ENCODE data around the gene SPATA21.
A peak's percentile ranks its signal among the peaks of the same experiment; 100 is the strongest.

The SPATA21 gene

DNA sequence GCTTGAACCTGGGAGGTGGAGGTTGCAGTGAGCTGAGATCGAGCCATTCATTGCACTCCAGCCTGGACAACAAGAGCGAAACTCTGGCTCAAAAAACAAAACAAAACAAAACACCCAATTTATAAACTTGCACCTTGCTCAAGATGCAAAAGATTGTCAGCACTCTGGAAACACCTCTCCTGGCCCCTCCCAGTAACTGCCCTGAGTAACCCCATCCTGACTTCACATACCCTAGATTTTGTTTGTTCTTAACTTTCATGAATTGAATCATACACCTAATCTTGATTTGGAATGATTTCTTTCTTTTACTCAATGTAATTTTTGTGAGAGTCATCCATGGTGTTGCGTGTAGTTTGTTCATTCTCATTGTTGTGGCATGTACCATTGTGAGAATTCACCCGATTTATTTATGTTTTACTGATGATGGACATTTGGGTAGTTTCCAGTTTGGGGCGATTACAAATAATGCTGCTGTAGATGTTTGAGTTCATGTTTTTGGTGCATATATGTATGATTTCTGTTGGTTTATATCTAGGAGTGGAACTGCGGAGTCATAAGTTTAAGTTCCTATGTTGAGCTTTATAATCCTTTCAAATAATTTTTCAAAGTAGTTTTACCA, 13.7 kb upstream of the SPATA21 start:
- DNase-seq = no peak

DNA sequence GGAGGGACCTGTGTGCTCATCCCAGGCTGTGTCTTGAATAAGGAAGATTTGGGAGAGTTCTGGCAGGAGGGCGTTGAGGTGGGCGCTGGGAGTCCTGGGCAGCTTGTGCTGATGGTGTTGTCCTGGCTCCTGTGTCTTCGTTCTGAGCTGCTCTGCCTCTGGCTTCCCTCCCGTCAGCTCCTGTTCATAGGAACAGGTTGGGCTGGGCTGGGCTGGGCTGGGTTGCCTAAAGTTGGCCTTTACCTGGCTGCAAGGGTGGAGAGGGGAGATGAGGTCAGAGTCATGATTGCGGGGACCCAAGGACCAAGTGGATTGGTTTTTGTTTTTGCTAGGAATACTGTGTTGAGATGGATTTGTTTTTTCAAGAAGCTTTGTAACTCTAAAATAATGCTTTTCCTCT, 12.4 kb upstream of the SPATA21 start:
- DNase-seq = no peak

DNA sequence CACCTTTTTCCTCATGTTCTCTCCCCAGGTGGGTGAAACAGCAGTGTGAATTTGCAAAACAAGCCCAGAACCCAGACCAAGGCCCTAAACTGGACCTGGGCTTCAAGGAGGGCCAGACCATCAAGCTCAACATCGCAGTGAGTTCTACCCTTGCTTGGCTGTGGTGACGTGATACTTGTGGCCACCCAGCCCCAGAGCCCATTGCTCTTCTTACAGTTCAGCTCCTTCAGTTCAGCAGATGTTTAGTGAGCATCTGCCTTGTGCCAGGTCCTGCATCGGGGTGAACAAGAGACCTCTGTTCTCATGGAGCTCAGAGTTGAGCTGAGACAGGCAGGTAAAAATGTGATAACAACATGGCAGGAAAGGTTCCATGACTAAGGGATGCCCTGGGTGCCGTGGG, 11.8 kb upstream of the SPATA21 start:
- DNase-seq = no peak

DNA sequence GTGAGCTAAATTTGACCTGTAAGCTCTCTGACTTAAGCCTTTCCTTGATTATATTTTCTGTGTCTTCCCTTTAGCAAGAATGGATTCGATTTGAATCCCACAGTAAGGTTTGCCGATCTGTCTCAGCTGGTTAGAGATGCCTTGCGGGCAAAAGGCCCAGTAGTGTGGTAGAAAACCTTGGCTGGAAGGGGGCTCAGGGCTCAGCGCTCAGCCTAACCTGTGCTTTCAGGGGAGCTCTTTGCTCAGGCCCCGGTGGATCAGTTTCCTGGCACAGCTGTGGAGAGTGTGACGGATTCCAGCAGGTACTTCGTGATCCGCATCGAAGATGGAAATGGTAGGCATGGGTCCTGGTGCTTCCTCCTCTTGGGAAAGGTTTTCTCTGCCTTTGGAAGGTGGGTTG, 10.4 kb upstream of the SPATA21 start:
- no peak for DNase-seq

DNA sequence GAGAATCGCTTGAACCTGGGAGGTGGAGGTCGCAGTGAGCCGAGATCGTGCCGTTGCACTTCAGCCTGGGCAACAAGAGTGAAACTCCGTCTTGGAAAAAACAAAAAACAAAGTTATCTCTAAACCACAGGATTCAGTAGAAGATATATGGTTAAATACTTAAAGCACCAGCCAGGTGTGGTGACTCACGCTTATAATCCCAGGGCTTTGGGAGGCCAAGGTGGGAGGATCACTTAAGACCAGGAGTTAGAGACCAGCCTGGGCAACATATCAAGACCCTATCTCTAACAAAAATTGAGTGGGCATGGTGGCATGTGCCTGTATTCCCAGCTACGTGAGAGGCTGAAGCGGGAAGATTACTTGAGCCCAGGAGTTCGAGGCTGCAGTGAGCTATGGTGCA, 8.9 kb upstream of the SPATA21 start:
- no peak for DNase-seq

DNA sequence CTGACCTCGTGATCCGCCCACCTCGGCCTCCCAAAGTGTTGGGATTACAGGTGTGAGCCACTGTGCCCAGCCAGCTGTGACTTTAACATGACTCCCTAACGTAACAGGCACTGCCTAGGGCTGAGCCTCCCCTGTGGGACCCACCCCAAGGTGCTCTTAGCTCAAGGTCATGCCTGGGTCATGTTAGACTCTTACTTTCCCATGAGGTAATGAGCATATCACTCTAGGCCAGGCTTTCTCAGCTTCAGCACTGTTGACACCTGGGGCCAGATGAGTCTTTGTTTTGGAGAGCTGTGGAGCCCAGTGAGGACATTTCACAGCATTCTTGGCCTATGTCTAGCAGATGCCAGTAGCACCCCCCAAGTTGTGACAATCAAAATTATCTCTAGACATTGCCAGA, 7.8 kb upstream of the SPATA21 start:
- DNase-seq = no peak

DNA sequence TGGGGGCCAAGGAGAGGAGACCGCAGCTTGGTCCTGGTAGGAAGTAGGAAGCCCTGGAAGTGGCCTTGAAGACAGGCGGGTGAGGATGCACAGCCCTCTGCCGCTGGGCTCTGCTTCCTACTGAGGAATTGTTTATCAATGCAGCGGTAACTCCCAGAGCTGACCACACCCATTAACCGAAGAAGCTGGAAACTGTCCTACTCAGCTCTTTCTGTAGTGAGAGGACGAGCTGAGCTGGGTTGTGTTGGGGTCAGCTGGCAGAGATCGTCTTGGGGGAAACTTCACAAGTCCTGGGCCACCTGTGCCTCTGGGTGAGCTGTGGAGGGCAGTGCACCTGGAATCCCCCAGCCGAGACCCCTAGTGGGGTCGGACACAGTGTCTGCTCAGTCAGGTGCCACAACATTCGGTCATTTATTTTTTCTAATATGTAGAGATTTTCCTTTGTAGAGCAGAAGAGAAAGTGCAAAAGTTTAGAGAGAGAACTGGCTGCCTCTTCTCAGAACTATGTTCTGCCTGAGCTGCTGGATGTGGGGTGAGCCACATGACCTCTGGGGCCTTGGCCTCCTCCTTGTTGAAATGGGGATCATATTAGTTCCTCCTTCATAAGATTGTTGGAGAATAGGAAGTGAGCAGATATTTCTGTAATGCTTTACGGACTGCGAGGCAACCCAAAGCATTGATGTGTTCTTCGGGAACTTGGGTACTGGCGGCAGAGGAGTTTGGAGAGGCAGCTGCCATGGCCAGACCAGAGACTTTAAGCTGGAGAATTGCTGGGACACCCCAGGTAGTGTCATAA, 6.9 kb upstream of the SPATA21 start:
- no peak for DNase-seq

DNA sequence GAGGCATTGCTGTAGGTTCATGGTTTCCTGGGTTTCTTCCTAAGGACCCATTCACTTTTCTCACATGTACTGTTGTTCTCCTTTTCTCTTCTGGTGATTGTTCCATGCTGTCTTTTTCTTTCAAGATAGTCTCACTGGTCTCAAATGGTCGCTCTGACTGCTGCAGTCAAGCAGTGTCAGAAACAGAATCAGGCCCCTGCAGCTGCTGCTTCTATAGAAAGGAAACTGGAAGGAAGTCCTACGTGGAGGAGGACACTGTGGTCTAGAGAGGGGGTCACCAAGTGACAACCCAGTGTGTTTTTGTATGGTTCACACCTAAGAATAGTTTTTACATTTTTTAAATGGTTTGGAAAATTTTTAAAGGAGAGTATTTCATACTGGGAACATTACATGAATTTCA, 5.7 kb upstream of the SPATA21 start:
- DNase-seq = no peak

DNA sequence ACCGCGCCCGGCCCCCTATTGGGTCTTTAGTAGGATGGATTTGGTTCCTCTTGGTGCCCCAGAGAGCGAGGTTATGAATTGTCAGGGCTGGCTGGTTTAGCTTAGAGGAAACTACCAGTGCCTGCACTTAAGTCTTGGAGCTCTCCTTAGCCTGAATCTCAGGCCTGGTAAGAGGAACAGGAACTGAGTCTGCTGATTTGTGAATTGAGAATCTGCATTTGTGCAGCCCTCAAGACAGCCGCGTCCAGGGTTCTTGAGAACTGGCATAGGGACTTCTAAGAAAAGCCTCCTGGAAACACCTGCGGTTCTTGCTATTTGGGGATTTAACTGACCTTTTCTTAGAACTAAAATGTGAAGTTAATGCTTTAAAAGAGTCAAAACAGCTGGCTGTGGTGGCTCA, 5.0 kb upstream of the SPATA21 start:
- DNase-seq = no peak

DNA sequence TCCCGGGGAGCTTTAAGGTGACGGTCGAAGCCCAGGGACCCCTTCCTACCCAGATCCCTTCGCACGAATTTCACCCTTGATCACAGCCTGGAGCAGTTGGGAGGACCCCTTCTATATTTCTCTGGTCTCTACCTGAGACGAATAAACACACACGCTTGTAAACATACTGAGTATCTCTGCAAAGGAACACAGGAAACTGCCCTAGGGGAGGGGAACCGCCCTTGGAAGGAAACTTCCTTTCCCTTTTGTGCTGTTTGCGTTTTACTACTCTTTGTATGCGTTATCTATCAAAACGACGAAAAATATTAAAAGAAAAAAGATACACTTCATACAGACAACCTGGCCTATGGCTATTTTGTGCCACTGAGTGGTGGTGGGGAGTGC, 4.0 kb upstream of the SPATA21 start:
- no peak for DNase-seq

DNA sequence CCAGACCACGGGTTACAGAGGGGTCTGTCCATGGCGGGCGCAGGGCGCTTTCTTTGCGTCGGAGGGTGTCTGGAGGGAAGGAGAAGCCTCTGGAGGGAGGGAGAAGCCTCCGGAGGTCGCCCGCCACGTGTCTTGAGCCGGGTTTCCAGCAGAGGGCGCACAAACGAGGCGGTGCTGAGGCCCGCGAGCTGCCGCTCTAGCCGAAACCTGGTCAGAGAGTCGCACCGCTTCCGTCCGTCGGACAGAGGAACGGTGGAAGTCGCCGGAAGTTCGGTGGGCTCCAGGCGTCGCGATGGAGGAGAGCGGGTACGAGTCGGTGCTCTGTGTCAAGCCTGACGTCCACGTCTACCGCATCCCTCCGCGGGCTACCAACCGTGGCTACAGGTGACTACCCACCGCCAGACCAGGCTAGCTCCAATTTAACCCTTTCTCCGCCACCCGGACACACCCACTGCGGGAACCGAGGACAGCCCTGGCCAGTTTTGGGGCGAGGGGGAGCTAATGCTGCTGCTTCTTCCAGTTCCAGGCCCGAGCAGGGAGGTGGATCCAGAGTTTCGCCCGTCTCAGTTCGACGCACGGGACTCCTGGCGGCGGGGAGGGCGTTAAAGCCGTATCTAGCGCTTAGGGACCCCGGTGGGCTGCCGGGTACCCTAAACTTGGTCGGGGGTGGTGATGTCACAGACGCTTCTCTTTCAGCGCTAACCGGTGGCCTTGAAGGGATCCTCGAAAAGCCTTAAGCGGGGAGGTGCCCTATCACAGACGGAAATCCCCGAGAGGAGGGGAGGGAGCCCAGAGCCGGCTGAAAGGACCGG, 3.5 kb upstream of the SPATA21 start, which contains the start of gene NECAP2:
TSS of gene NECAP2 (plus strand) at position 255 of the 812 bp plus-strand sequence. CDS start at position 293, 38 bp downstream.
- peak; percentile 71 for DNase-seq

DNA sequence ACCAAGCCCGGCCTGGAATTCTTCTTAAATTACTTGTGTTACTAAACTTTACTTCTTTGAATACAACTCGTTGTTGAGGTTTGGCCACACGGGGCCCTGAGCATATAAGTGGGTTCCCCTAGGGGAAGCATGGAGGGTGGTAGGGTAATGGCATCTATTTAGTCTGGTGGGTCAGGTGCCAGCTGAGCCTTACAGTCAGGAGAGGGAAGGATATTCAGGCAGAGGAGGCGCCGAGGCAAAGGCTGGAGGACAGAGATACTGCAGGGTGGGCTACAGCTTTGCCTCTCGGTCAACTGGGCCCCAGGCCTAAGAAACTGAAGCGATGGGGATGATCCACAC, 2.9 kb upstream of the SPATA21 start:
- no peak for DNase-seq

DNA sequence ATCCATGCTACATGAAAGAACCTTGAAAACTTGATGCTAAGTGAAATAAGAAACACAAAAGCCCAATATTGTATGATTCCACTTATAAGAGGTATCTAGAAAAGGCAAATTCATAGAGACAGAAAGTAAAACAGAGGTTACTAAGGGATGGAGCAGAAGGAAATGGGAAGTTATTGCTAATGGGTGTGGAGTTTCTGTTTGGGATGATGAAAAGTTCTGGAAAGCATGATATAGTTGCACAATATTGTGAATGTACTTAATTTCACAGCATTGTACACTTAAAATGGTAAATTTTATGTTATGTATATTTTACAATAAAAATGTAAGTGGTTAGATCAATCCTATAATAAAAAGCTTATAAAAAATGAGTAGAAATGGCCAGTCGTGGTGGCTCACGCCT, 1.7 kb upstream of the SPATA21 start:
- DNase-seq = no peak

DNA sequence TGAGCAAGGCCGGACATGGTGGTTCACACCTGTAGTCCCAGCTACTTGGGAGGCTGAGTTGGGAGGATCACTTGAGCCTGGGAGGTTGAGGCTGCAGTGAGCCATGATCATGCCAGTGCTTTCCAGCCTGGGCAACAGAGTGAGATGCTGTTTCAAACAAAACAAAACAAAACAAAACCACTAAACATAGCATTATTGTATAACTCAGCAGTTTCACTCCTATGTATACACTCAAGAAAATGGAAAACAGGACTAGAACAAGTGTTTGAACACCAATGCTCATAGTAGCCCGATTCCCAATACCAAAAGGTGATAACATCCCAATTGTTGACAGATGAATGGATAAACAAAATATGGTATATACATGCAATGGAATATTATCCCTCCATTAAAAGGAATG, 1.3 kb upstream of the SPATA21 start:
- no peak for DNase-seq

DNA sequence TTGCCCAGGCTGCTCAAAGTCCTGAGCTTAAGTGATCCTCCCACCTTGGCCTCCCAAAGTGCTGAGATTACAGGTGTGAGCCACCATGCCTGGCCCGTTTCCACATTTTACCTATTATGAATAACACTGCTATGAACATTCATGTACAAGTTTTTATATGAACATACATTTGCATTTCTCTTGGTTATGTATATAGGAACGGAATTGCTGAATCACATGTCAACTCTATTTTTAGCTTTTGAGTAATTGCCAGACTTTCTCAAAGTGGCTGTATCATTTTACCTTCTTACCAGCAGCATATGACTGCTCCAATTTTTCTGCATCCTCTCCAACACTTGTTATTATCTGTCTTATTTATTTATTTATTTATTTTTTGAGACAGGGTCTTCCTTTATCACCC, 2.7 kb downstream of the SPATA21 start:
- no peak for DNase-seq

DNA sequence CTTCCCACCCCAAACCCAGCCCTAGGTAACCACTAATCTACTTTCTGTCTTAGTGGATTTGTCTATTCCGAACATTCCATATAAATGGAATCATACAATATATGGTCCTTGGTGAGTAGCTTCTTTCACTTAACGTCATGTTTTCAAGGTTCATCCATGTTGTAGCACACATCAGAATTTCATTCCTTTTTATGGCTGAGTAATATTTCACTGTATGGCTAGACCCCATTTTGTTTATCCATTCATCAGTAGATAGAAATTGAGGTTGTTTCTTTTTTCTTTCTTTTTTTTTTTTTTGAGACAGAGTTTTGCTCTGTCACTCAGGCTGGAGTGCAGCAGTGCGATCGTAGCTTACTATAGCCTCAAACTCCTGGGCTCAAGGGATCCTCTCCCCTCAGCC, 3.2 kb downstream of the SPATA21 start:
- no peak for DNase-seq

DNA sequence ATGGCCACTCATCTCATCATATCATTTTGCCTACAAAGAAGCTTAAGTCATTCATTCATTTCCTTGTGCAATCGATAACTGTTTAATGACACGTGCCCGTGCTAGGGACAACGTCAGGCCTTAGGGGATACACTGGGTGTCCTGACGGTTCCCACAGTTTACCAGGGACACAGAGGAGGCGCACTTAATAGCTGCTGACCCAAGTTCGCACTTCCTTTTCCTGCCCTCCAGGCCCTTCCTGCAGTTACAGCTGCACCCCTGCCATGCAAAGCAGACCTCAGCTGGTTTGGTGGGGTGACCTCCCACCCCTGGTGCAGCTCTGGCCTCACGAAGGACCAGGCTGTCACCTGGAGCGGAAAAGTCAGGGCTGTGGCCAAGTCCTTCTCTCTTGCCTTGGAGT, 4.2 kb downstream of the SPATA21 start:
- DNase-seq = no peak

DNA sequence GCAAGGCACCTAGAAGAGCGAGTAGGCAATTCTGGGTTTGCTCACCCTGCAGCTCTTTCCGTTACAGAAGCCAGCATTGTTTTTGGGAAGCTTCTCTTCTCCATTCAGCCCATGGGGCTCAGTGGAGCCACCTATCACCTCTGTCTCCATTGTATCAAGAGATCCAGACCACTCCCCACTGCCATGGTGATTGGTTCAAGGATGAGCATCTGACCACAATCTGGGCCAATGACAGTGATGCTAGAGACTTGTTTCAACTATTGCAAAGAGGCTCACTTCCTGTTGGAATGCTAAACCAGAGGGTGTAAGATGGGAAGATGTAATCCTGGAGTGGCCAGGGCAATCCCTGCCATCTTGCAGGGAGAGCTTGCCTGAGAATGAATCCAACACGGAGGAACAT, 6.6 kb downstream of the SPATA21 start:
- no peak for DNase-seq

DNA sequence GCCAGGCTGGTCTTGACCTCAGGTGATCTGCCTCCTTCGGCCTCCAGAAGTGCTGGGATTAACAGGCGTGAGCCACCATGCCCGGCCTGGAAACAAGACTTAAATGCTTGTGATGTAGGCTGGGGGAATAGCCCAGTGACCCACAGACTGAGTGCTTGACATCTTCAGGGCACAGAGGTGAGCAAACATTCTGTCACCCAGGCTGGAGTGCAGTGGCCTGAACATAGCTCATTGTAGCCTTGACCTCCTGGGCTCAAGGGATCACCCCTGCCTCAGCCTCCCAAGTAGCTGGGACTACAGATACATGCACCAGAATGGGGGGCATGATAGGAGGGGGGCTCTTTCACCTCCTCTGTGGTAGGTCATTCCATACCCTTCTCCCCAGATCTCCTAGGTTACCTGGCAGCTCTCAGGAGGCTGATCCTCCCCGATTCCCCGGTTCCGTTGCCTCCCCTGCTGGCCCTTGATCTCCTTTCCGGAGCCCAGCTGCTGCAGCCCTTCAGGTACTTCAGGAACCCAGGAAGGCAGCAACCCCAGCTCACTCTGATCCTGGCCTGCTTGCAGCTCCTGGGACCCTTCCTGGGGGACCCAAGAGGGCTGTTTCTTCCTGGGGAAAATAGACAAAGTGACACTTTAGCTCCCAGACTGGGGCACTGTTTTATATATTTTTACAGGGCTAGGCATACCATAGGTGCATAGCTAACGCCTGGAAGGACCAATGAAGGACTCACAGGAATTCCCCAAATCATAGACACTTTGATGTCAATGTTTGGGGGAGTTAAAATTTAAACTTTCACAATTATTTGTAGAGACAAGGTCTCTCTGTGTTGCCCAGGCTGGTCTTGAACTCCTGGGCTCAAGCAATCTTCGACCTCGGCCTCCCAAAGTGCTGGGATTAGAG, 11.8 kb downstream of the SPATA21 start:
- no peak for DNase-seq

DNA sequence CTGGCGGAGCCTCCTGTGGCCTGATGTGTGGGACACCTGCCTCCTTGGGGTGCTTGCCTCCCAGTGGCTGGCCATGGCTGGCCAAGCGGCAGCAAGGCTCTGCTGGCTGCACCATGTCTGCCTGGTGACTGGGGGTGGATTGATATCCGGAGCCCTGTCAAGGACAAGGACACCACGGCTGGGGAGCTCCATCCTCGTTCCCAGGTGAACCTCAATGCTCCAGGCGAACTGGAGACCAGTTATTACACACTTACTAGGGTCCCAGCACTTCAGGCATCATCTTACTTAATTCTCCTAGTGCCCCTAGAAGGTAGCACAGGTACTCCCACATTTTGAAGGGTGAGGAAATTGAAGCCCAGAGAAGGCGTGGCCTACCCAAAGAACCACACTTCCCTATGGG, 15.2 kb downstream of the SPATA21 start:
- DNase-seq = no peak

DNA sequence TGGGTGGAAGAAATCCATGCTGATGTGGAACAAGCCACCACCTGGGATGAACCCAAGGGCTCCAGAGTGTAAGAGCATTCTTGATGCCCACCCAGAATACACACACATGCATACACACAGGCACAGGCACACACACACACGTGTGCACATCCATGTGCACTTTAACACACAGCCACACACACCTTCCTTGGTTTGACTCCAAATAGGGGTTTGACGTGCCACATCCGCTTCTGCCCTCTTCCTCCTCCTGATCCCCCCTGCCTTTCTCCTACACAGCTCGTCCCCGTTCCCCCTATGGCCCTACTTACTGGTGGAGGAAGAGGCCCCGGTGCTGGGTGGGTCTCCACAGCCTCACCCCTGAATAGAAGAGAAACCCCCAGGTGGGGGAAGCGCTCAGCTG, 16.0 kb downstream of the SPATA21 start:
- DNase-seq = no peak

DNA sequence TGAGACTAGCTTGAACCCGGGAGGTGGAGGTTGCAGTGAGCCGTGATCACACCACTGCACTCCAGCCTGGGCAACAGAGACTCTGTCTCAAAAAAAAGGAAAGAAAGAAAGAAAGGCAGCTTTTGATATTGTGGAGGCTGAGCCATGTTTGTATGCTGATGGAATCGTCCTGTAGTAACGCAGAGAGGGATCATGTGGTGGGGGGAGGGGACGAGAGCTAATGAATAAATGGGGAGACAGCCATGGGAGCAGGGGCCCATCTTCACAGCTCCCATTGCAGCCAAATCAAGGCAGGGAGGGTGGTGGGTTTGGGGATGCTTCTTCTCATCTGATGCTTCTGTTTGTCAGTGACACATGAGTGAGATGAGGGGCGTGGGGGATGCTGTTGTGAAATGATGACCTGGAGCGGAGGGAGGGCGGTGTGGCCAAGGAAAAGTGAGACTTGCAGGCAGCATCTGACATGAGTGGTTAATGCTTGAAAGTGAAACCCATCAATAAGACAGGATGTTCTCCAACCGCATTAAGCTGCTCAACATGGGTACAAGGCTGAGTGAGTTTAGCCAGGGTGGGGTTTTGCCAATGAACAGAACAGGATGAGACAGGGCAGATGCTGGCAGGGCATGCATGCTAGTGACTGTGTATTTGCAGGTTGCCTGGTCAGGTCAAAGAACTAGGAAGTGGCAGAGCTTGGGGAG, 16.7 kb downstream of the SPATA21 start:
- DNase-seq = no peak
